ENCODE measurements around the gene PRKG1.

Gene PRKG1

DNA sequence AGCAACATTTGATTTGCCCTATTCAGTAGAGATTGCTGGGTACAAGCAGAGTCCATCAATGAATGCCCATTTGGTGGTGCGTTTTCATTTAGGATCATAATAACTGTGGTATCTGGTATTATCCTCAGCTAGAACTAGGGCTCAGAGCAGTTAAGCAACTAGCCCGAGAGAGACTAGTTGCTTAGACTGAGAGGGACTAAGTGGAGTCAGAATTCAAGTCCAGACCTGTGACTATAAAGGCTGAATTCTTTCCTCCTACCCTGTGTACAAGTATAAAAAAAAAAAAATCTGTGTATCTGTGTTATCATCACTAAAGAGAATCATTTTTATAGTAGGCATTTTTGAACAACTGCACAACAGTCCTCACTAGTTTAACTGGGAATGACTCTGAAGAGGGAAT, 1194.5 kb downstream of the PRKG1 start:
- DNase-seq (ENCODE audit: low read depth in 1 of 2, low spot score in 1 of 2), result no peak
- H3K27ac ChIP-seq (replicated peaks), result no peak overlapping the region
- no peak for TF ChIP-seq POLR2AphosphoS5 (IDR thresholded peaks at IDR 0.05; ENCODE audit: low read depth)
- no peak overlapping the region for H3K4me3 ChIP-seq (replicated peaks; ENCODE audit: insufficient read depth, low read length)
- no peaks in the 10 kb centered on the region for H3K27me3 ChIP-seq (ENCODE audit: insufficient read depth, poor library complexity, severe bottlenecking)

GRCh38 chr10:52269233-52269632, 1194.9 kb downstream of the PRKG1 start:
- Histone ChIP-seq H3K4me3 (replicated peaks; ENCODE audit: insufficient read depth, low read length) (no peak overlapping the region), H3K27ac (replicated peaks) (no peak overlapping the region), H3K27me3 (ENCODE audit: insufficient read depth, poor library complexity, severe bottlenecking) (no peaks in the 10 kb centered on the region)
- no peak for DNase-seq (ENCODE audit: low read depth in 1 of 2, low spot score in 1 of 2)
- TF ChIP-seq POLR2AphosphoS5 (IDR thresholded peaks at IDR 0.05; ENCODE audit: low read depth) (no peak), SPI1 (IDR thresholded peaks at IDR 0.05; ENCODE audit: borderline replicate concordance, low read depth) (no peak), GABPA (IDR thresholded peaks at IDR 0.05; ENCODE audit: low read depth) (no peak), REST (IDR thresholded peaks at IDR 0.05; ENCODE audit: insufficient replicate concordance, low read depth) (no peak)
- TF ChIP-seq, protein P1, sequence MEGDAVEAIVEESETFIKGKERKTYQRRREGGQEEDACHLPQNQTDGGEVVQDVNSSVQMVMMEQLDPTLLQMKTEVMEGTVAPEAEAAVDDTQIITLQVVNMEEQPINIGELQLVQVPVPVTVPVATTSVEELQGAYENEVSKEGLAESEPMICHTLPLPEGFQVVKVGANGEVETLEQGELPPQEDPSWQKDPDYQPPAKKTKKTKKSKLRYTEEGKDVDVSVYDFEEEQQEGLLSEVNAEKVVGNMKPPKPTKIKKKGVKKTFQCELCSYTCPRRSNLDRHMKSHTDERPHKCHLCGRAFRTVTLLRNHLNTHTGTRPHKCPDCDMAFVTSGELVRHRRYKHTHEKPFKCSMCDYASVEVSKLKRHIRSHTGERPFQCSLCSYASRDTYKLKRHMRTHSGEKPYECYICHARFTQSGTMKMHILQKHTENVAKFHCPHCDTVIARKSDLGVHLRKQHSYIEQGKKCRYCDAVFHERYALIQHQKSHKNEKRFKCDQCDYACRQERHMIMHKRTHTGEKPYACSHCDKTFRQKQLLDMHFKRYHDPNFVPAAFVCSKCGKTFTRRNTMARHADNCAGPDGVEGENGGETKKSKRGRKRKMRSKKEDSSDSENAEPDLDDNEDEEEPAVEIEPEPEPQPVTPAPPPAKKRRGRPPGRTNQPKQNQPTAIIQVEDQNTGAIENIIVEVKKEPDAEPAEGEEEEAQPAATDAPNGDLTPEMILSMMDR (IDR thresholded peaks at IDR 0.05; ENCODE audit: insufficient read depth, low read length), result no peak

DNA sequence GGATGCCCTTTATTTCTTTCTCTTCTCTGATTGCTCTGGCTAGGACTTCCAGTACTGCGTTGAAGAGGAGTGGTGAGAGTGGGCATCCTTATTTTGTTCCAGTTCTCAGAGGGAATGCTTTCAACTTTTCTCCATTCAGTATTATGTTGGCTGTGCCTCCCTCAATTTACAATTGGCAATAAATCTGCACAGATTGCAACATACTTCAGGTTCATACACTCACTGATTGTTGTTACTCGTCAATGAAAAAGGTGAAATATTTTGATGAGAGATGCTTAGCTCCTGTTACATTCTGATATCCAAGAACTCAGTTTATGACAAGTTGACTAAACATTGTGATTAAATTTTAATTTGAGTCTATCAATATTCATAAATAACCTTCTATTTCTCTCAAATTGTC, 1201.9 kb downstream of the PRKG1 start:
- no peak overlapping the region for H3K27ac ChIP-seq (replicated peaks)
- H3K4me3 ChIP-seq (replicated peaks; ENCODE audit: insufficient read depth, low read length), result no peak overlapping the region
- no peak for TF ChIP-seq POLR2AphosphoS5 (IDR thresholded peaks at IDR 0.05; ENCODE audit: low read depth)
- TF ChIP-seq REST (IDR thresholded peaks at IDR 0.05; ENCODE audit: insufficient replicate concordance, low read depth), result no peak
- no peak for TF ChIP-seq GABPA (IDR thresholded peaks at IDR 0.05; ENCODE audit: low read depth)
- DNase-seq (ENCODE audit: low read depth in 1 of 2, low spot score in 1 of 2), result no peak
- no peaks in the 10 kb centered on the region for H3K27me3 ChIP-seq (ENCODE audit: insufficient read depth, poor library complexity, severe bottlenecking)

DNA sequence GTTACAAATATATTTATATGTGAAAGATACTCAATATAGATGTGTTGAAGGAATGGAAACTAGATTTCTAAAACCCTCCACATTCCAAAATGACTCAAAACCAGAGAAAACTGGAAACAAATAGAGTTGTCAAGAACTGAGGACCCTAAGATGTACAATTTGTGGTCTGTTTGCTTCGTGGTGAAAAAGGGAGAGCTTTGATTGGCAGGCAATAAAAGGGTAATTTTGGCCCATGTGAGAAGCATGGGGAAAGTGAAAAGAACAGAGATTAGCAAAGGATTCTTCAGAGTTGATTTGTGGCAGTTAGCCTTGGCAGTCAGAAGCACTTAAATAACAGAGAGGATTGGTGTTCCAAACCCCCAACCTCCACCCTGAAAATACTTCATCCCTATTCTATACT, 1202.7 kb downstream of the PRKG1 start:
- no peak for DNase-seq (ENCODE audit: low read depth in 1 of 2, low spot score in 1 of 2)
- H3K4me3 ChIP-seq (replicated peaks; ENCODE audit: insufficient read depth, low read length), result no peak overlapping the region
- no peak overlapping the region for H3K27ac ChIP-seq (replicated peaks)
- H3K27me3 ChIP-seq (ENCODE audit: insufficient read depth, poor library complexity, severe bottlenecking), result no peaks in the 10 kb centered on the region
- TF ChIP-seq GABPA (IDR thresholded peaks at IDR 0.05; ENCODE audit: low read depth) (no peak), SPI1 (IDR thresholded peaks at IDR 0.05; ENCODE audit: borderline replicate concordance, low read depth) (no peak), REST (IDR thresholded peaks at IDR 0.05; ENCODE audit: insufficient replicate concordance, low read depth) (no peak), POLR2AphosphoS5 (IDR thresholded peaks at IDR 0.05; ENCODE audit: low read depth) (no peak)
- TF ChIP-seq, protein P1 (IDR thresholded peaks at IDR 0.05; ENCODE audit: insufficient read depth, low read length), result no peak

Data from HL-60 (cell line).